NCI-H82 treated with DMSO at 0.1 percent for 48 hours (cell line): ENCODE measurements around the gene RAD52.

Experiments used
- DNase-seq: peaks from one replicate; lab custom pipeline; 2025; ENCODE audit not compliant: unreplicated experiment; lab: John Stamatoyannopoulos, UW

The RAD52 gene

GRCh38 chr12:916240-916639 is 33.3 kb downstream of the RAD52 start:
- no peak for DNase-seq

- no peak for DNase-seq
Measured at GRCh38 chr12:915090-915489, 34.4 kb downstream of the RAD52 start.

- DNase-seq = no peak
Measured at GRCh38 chr12:913919-914698, 35.4 kb downstream of the RAD52 start.

GRCh38 chr12:912466-913235 is 36.8 kb downstream of the RAD52 start:
- DNase-seq = no peak

GRCh38 chr12:911191-911826 is 38.2 kb downstream of the RAD52 start:
- DNase-seq = no peak

GRCh38 chr12:910416-910815 is 39.1 kb downstream of the RAD52 start:
- DNase-seq = no peak

- no peak for DNase-seq
Measured at GRCh38 chr12:909861-910260, 39.6 kb downstream of the RAD52 start.

GRCh38 chr12:907413-908185 is 41.9 kb downstream of the RAD52 start:
- DNase-seq = no peak

GRCh38 chr12:906062-906585 is 43.4 kb downstream of the RAD52 start:
- DNase-seq = no peak

GRCh38 chr12:905261-906031 is 44.0 kb downstream of the RAD52 start:
- DNase-seq = no peak

- no peak for DNase-seq
Measured at GRCh38 chr12:904010-904414, 45.5 kb downstream of the RAD52 start.

GRCh38 chr12:903055-903454 is 46.4 kb downstream of the RAD52 start:
- DNase-seq = no peak

GRCh38 chr12:902581-902980 is 46.9 kb downstream of the RAD52 start:
- DNase-seq = no peak

- no peak for DNase-seq
Measured at GRCh38 chr12:897386-897785, 52.1 kb downstream of the RAD52 start.

GRCh38 chr12:896031-896430 is 53.5 kb downstream of the RAD52 start:
- DNase-seq = no peak

- DNase-seq = no peak
Measured at GRCh38 chr12:894226-894625, 55.3 kb downstream of the RAD52 start.

GRCh38 chr12:886206-886605 is 63.3 kb downstream of the RAD52 start:
- no peak for DNase-seq

- DNase-seq = no peak
Measured at GRCh38 chr12:885701-886100, 63.8 kb downstream of the RAD52 start.

- no peak for DNase-seq
Measured at GRCh38 chr12:884746-885414, 64.6 kb downstream of the RAD52 start.

- DNase-seq = no peak
Measured at GRCh38 chr12:880656-881055, 68.8 kb downstream of the RAD52 start.
